Astrocyte (in vitro differentiated cells and primary cell): Measurements from ENCODE around the gene ATG3. TPM values are rescaled to one million over a fixed set of nuclear protein-coding genes. Genes with fewer than 3 reads are reported as not detected.
A peak's percentile ranks its signal among the peaks of the same experiment; 100 is the strongest.
"Not testable (repeated sequence)": the region's sequence is repeated elsewhere in the genome, so short reads cannot be mapped to it uniquely, and the experiment has no call there.

ENCODE experiments used
- DNase-seq: peaks from one replicate; pipeline ENCODE4 v3.0.0-alpha.2; 2010; ENCODE audit warnings: low read depth
- FAIRE-seq: peaks from 2 replicates; lab custom pipeline; 2011; peaks lifted over from hg19 to GRCh38; lab: Jason Lieb, UNC
- H2AFZ ChIP-seq: 2 replicates; pipeline ENCODE4 v1.6.0; 2012; ENCODE audit warnings: low read depth, low read length, inconsistent platforms
- H3K27ac ChIP-seq: 2 replicates; pipeline ENCODE4 v1.5.1; 2011; ENCODE audit warnings: low read depth, low read length, inconsistent platforms
- H3K27me3 ChIP-seq: 2 replicates; pipeline ENCODE4 v1.6.0; 2011; ENCODE audit warnings: low read length, inconsistent platforms; ENCODE audit not compliant: insufficient read depth
- H3K36me3 ChIP-seq: 2 replicates; pipeline ENCODE4 v1.5.1; 2011; ENCODE audit warnings: low read length, inconsistent platforms; ENCODE audit not compliant: insufficient read depth
- H3K4me1 ChIP-seq: 2 replicates; pipeline ENCODE4 v1.5.1; 2011; ENCODE audit warnings: low read length, inconsistent platforms; ENCODE audit not compliant: insufficient read depth
- H3K4me2 ChIP-seq: 2 replicates; pipeline ENCODE4 v1.6.0; 2012; ENCODE audit warnings: low read length, inconsistent platforms
- H3K4me3 ChIP-seq: 2 replicates; pipeline ENCODE4 v1.5.1; 2011; ENCODE audit warnings: low read depth, mild to moderate bottlenecking, low read length, inconsistent platforms; ENCODE audit not compliant: insufficient read depth
- H3K79me2 ChIP-seq: 2 replicates; pipeline ENCODE4 v1.6.0; 2012; ENCODE audit warnings: mild to moderate bottlenecking, low read length, inconsistent platforms; ENCODE audit not compliant: insufficient read depth
- H3K9ac ChIP-seq: 2 replicates; pipeline ENCODE4 v1.6.0; 2012; ENCODE audit warnings: mild to moderate bottlenecking, low read length, inconsistent platforms
- H3K9me3 ChIP-seq: 2 replicates; pipeline ENCODE4 v1.5.1; 2012; ENCODE audit warnings: low read depth, mild to moderate bottlenecking, low read length, inconsistent platforms; ENCODE audit not compliant: insufficient read depth
- H4K20me1 ChIP-seq: 2 replicates; pipeline ENCODE4 v1.6.0; 2012; ENCODE audit warnings: low read length, inconsistent platforms; ENCODE audit not compliant: insufficient read depth
- H3K27ac Mint-ChIP-seq: one replicate; pipeline ENCODE4 v1.8.0; 2021; ENCODE audit warnings: mild to moderate bottlenecking, mixed read lengths; ENCODE audit not compliant: unreplicated experiment
- H3K27me3 Mint-ChIP-seq: one replicate; pipeline ENCODE4 v1.8.0; 2021; ENCODE audit warnings: low read depth, mixed read lengths; ENCODE audit not compliant: unreplicated experiment
- H3K36me3 Mint-ChIP-seq: one replicate; pipeline ENCODE4 v1.8.0; 2021; ENCODE audit warnings: low read depth, mixed read lengths; ENCODE audit not compliant: unreplicated experiment
- H3K4me1 Mint-ChIP-seq: one replicate; pipeline ENCODE4 v1.8.0; 2021; ENCODE audit warnings: low read depth, mixed read lengths; ENCODE audit not compliant: unreplicated experiment
- H3K4me3 Mint-ChIP-seq: one replicate; pipeline ENCODE4 v1.8.0; 2021; ENCODE audit warnings: mild to moderate bottlenecking, moderate library complexity, mixed read lengths; ENCODE audit not compliant: unreplicated experiment
- H3K9me3 Mint-ChIP-seq: one replicate; pipeline ENCODE4 v1.8.0; 2021; ENCODE audit warnings: mild to moderate bottlenecking, mixed read lengths; ENCODE audit not compliant: unreplicated experiment
- EZH2 ChIP-seq: IDR thresholded peaks from 2 replicates; pipeline ENCODE4 v1.6.1; 2012; ENCODE audit warnings: mild to moderate bottlenecking, low read length, inconsistent platforms; ENCODE audit not compliant: insufficient read depth
- total RNA-seq: library from RNA; stranded (reverse); gene quantifications from 2 replicates; pipeline ENCODE4 v1.2.1, GENCODE V29; 2021
- TF ChIP-seq, protein P1 (sequence below): IDR thresholded peaks from 2 replicates; pipeline ENCODE4 v1.5.1; 2011; ENCODE audit warnings: low read depth, mild to moderate bottlenecking, inconsistent platforms, low read length, moderate library complexity; ENCODE audit not compliant: insufficient read depth

The ATG3 gene
- total RNA-seq, 1 donor from 2014 or later, result 46.2 TPM

DNA sequence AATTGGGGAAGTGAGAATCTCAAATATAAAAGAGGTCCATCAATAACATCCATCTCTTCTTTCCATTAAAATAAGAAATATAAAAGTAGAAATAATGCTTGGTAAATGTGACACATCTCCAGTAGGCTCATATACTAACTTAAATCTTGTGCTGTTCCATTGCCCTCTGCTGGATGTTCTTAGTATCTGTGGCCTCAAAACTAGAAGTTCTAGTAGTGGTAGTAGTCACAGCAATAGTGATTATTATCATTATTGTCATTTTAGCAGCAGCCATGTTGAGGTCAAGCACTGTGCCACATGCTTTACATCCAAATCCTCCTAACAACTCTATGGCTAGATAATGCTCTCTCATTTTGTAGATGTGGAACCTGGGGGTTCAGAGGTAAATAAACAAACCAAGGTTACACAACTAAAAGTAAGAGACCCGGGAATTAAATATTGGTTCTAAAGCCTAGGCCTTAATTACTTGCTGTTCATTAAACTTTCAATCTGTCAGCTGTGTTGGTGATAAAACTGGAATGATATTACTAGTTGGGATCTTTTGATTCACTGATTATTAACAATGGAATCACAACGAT lies 42.2 kb downstream of the ATG3 start:
- Mint-ChIP-seq H3K27ac (no peak overlapping the region), H3K9me3 (no peaks in the 10 kb centered on the region), H3K4me1 (no peaks in the 10 kb centered on the region), H3K4me3 (no peak overlapping the region), H3K36me3 (peaks cover 3% of the 10 kb centered on the region), H3K27me3 (no peaks in the 10 kb centered on the region)
- no peaks in the 10 kb centered on the region for H3K27me3 ChIP-seq
- TF ChIP-seq, protein P1, sequence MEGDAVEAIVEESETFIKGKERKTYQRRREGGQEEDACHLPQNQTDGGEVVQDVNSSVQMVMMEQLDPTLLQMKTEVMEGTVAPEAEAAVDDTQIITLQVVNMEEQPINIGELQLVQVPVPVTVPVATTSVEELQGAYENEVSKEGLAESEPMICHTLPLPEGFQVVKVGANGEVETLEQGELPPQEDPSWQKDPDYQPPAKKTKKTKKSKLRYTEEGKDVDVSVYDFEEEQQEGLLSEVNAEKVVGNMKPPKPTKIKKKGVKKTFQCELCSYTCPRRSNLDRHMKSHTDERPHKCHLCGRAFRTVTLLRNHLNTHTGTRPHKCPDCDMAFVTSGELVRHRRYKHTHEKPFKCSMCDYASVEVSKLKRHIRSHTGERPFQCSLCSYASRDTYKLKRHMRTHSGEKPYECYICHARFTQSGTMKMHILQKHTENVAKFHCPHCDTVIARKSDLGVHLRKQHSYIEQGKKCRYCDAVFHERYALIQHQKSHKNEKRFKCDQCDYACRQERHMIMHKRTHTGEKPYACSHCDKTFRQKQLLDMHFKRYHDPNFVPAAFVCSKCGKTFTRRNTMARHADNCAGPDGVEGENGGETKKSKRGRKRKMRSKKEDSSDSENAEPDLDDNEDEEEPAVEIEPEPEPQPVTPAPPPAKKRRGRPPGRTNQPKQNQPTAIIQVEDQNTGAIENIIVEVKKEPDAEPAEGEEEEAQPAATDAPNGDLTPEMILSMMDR, result peak; percentile 79
- TF ChIP-seq EZH2, result no peak
- H3K9ac ChIP-seq, result no peak overlapping the region
- no peaks in the 10 kb centered on the region for H3K36me3 ChIP-seq
- peak; percentile 55 for DNase-seq
- no peaks in the 10 kb centered on the region for H3K79me2 ChIP-seq
- no peaks in the 10 kb centered on the region for H4K20me1 ChIP-seq
- H3K4me3 ChIP-seq, result no peak overlapping the region
- H3K4me2 ChIP-seq, result no peak overlapping the region
- no peaks in the 10 kb centered on the region for H3K9me3 ChIP-seq
- H3K27ac ChIP-seq, result no peak overlapping the region
- no peaks in the 10 kb centered on the region for H3K4me1 ChIP-seq
- H2AFZ ChIP-seq, result no peak overlapping the region
- FAIRE-seq, result peak; percentile 32

DNA sequence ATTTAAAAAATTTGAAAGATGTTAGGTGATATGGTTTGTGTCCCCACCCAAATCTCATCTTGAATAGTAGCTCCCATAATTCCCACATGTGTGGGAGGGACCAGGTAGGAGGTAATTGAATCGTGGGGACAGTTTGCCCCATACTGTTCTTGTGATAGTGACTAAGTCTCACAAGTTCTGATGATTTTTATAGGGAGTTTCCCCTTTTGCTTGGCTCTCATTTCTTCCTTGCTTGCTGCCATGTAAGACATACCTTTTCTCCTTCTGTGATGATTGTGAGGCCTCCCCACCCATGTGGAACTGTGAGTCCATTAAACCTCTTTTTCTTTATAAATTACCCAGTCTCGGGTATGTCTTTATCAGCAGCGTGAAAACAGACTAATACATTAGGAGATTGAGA lies 42.8 kb downstream of the ATG3 start:
- H3K27me3 ChIP-seq, H3K4me1 Mint-ChIP-seq, H2AFZ ChIP-seq, H3K4me3 ChIP-seq, H3K9me3 Mint-ChIP-seq, FAIRE-seq, H4K20me1 ChIP-seq, H3K4me2 ChIP-seq, H3K4me1 ChIP-seq, H3K36me3 Mint-ChIP-seq, H3K9ac ChIP-seq, H3K4me3 Mint-ChIP-seq, H3K27ac ChIP-seq, H3K27ac Mint-ChIP-seq, H3K9me3 ChIP-seq, H3K79me2 ChIP-seq, H3K27me3 Mint-ChIP-seq, H3K36me3 ChIP-seq: not testable (repeated sequence)
- DNase-seq, result peak; percentile 0

DNA sequence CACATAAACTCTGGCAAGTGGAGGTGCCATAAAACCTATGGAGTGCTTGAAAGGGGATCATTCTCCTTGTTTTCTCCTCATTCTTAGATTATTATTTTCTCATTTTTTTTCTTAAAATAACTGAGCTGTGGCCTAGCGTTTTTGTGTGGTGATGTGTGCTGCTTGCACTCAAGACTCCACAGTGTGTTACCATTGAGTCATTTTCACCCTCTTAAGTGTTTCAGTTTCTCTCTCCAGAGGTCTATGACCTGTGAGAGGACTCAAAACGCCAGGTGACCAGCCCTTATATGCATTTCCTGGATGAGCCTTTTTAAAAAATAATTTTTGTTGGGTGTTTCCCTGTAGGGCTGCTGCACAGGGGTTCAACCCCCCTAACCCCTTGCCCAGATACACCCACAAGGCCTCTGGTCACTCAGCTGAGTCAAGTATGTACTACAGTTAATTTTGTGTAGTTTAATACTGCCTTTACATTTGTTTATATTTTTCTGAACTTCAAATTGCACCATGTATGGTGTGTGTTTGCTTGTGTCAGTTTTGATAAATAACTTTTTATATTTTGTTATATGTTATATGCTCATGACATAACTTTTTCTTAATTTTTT lies 47.1 kb downstream of the ATG3 start:
- Mint-ChIP-seq H3K4me3 (no peak overlapping the region), H3K27ac (no peak overlapping the region), H3K36me3 (no peaks in the 10 kb centered on the region), H3K9me3 (no peaks in the 10 kb centered on the region), H3K4me1 (no peaks in the 10 kb centered on the region), H3K27me3 (no peaks in the 10 kb centered on the region)
- Histone ChIP-seq H3K27me3 (no peaks in the 10 kb centered on the region), H2AFZ (no peak overlapping the region), H3K36me3 (no peaks in the 10 kb centered on the region), H3K9me3 (no peaks in the 10 kb centered on the region), H3K9ac (no peak overlapping the region), H3K27ac (no peak overlapping the region), H3K4me2 (no peak overlapping the region), H3K4me3 (no peak overlapping the region), H3K4me1 (no peaks in the 10 kb centered on the region), H3K79me2 (no peaks in the 10 kb centered on the region), H4K20me1 (no peaks in the 10 kb centered on the region)
- no peak for TF ChIP-seq EZH2
- TF ChIP-seq, protein P1, result no peak
- FAIRE-seq, result no peak
- no peak for DNase-seq
